NCI-H1048 (cell line): Measurements from ENCODE around the gene GPR176.
A peak's percentile ranks its signal among the peaks of the same experiment; 100 is the strongest.

Experiments
- DNase-seq: peaks from one replicate; lab custom pipeline; 2025; lab: John Stamatoyannopoulos, UW

GPR176 gene

GRCh38 chr15:39783244-39783820, 136.7 kb downstream of the GPR176 start:
- no peak for DNase-seq

GRCh38 chr15:39782441-39783138, 137.5 kb downstream of the GPR176 start, which contains the start of gene FSIP1:
Gene FSIP1 (minus strand): TSS chr15:39782841. CDS start chr15:39776524, 6,317 bp downstream.
- DNase-seq, result peak; percentile 67

GRCh38 chr15:39781967-39782302, 138.1 kb downstream of the GPR176 start:
- DNase-seq, result no peak

- DNase-seq, result no peak
Observed at GRCh38 chr15:39781147-39781966, 138.7 kb downstream of the GPR176 start.

DNA sequence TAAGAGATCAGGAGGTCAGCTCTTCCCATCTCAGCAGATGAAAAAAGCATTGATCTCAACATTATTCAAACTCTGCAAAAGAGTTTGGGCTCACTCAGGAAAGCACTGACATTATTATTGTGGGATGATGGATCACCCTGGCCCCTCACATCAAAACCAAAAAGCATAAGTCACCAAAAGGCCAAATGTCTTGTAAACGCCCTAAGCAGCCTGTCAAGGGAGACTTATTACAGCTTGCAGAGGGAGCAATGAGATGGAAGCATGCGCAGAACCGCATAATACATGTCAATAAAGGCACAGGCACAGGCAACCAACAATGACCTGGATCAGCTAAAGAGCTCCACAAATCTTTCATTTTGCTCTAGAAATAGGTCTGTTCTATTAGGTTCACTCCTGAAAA, 142.0 kb downstream of the GPR176 start:
- no peak for DNase-seq

DNA sequence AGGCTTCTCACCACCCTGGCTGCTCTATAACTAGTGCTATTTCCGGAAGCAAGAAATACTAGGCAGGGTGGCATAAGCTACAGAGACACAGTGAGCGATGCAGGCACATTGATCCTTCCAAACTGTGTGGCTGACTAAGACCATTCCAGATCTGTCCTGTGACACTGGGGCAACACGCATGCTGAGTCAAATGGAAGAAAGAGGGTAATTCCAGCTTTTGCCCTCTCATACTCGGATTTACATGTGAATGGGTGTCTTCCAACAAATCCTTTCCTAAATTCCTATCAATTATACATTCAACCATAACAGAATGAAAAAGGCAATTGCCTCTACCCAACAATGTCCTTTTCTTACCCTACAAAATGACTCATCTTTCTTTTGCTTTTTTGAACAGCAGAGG, 142.6 kb downstream of the GPR176 start:
- no peak for DNase-seq

DNA sequence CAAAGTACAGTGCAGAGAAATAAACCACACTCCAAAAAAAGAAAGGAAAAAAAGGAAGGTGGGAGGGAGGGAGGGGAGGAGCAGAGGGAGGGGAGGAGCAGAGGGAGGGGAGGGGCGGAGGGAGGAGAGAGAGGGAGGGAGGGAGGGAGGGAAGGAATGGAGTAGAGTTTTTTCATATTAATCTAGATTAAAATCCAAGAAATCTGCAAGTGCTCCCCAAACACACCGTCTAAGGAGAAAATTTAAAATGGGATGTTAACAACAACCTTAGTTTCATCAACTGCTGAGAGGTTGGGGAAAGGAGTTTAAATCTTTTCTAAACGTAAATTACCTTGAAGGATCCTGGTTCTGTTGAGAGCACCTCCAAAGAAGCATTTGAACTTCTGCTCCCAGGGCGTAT, 144.0 kb downstream of the GPR176 start:
- DNase-seq, result no peak

DNA sequence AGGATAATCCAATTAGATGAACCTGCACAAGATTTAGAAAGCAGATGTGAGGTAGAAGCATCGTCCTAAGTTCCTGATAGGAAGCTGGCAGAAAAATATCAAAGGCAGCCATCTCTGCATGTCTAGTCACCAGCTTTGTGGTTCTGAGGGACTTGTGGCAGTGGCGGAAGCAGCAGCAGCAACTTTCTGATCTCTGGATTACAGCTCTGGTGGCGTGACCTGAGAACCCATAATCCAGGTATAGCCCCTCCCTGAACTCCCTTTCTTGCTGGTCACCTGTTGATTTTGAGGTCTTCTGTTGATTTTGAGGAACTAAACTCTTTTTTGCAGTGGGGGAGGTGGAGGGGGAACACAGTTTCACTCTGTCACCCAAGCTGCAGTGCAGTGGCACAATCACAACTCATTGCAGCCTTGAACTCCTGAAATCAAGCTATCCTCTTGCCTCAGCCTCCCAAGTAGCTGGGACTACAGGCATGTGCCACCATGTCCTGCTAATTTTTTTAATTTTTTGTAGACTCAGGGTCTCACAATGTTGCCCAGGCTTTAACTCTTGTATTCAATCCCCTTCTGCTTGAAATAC, 145.3 kb downstream of the GPR176 start:
- DNase-seq, result no peak

GRCh38 chr15:39770748-39771689, 149.0 kb downstream of the GPR176 start:
- no peak for DNase-seq

DNA sequence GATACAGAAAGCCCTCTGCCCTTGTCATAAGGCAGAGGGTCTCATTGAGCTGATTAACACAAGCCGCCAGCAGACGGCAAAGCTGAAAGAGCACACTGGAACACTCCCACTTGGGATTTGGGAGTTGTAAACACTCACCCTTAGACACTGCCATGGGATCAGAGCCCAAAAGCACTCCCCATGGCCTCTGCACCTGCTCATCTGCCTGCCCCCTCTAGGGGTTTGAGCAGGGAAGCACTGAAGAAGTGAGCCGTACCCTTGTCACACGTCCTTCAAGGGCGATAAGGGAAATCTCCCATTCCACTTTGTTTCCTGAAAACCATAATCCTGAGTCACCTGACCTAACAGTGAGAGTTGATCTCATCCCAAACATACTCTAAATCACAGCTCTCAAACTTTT, 152.1 kb downstream of the GPR176 start:
- DNase-seq, result no peak

- DNase-seq, result no peak
Observed at GRCh38 chr15:39761006-39761405, 159.1 kb downstream of the GPR176 start.

- DNase-seq, result peak; percentile 29
Observed at GRCh38 chr15:39756806-39757522, 163.1 kb downstream of the GPR176 start.

GRCh38 chr15:39752991-39753390, 167.1 kb downstream of the GPR176 start:
- no peak for DNase-seq

DNA sequence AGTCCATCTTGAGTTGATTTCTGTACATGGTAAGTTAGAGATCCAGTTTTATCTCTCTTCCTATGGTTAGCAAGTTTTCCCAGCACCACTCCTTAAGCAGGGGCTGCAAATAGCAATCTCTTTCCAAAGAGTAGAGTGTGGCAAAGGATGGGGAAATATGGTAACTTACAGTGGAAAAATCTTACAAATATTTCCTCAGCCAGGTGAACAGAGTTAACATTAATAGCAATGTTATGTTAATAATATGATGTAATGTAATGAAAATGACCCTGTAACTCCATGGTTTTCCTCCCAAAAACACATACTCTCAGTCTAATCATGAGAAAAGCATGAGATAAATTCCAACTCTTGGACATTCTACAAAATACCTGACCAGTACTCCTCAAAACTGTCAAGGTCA, 167.8 kb downstream of the GPR176 start:
- no peak for DNase-seq
